PC-3 (cell line): ENCODE data around the gene OR6C65. TPM values are rescaled to one million over a fixed set of nuclear protein-coding genes. Genes with fewer than 3 reads are reported as not detected.
"Not testable (repeated sequence)": the region's sequence is repeated elsewhere in the genome, so short reads cannot be mapped to it uniquely, and the experiment has no call there.

Experiments used
- ATAC-seq: fragments of 200-7000 bp; cut with Tn5 transposase; 2 replicates; pipeline ENCODE4 v1.9.1; 2020; ENCODE audit warnings: mild to moderate bottlenecking, moderate library complexity
- BruUV-seq: library from RNA; stranded (reverse); fragments of 400-500 nt; replicated peaks from 2 replicates; lab custom pipeline; 2021; lab: Mats Ljungman, UMichigan
- CTCF ChIA-PET: fragments of 300-600 bp; sonication (Branson Sonifier 250); formaldehyde crosslinking; loops from one replicate; lab custom pipeline; 2022; ENCODE audit warnings: antibody characterized with exemption; lab: Charles Lee
- POLR2A ChIA-PET: fragments of 300-600 bp; sonication (Branson Sonifier 250); formaldehyde crosslinking; loops from one replicate; lab custom pipeline; 2022; ENCODE audit warnings: antibody characterized with exemption; ENCODE audit not compliant: unreplicated experiment; lab: Charles Lee
- DNase-seq: peaks from one replicate; pipeline ENCODE4 v3.0.0-alpha.2; 2015
- H2AFZ ChIP-seq: fragments of 300-600 bp; sonication (generic); 2 replicates; pipeline ENCODE4 v1.6.0; 2016; ENCODE audit warnings: antibody characterized with exemption, low read length
- H3F3A ChIP-seq: fragments of 300-600 bp; sonication (generic); one replicate; pipeline ENCODE4 v1.6.0; 2017; ENCODE audit warnings: antibody characterized with exemption, low read length, control low read depth, mild to moderate bottlenecking; ENCODE audit not compliant: unreplicated experiment
- H3K27ac ChIP-seq: fragments of 300-600 bp; sonication (generic); 2 replicates; pipeline ENCODE4 v1.5.1; 2016; ENCODE audit warnings: mild to moderate bottlenecking, low read length
- H3K27me3 ChIP-seq: fragments of 300-600 bp; sonication (generic); 2 replicates; pipeline ENCODE4 v1.6.1; 2016; ENCODE audit warnings: low read length, mixed read lengths
- H3K36me3 ChIP-seq: fragments of 300-600 bp; sonication (generic); 2 replicates; pipeline ENCODE4 v1.6.1; 2016; ENCODE audit warnings: low read depth, mixed run types, low read length, mixed read lengths
- H3K4me1 ChIP-seq: fragments of 300-600 bp; sonication (generic); 2 replicates; pipeline ENCODE4 v1.5.1; 2016; ENCODE audit warnings: low read length; ENCODE audit not compliant: insufficient read depth
- H3K4me2 ChIP-seq: fragments of 300-600 bp; sonication (generic); 2 replicates; pipeline ENCODE4 v1.6.0; 2016; ENCODE audit warnings: low read length
- H3K4me3 ChIP-seq: fragments of 300-600 bp; sonication (generic); 2 replicates; pipeline ENCODE4 v1.5.1; 2016; ENCODE audit warnings: mild to moderate bottlenecking, low read length, mixed read lengths
- H3K79me2 ChIP-seq: fragments of 300-600 bp; sonication (generic); 2 replicates; pipeline ENCODE4 v1.6.1; 2017; ENCODE audit warnings: low read length, mixed read lengths
- H3K9ac ChIP-seq: fragments of 300-600 bp; sonication (generic); 2 replicates; pipeline ENCODE4 v1.6.0; 2016; ENCODE audit warnings: mild to moderate bottlenecking, low read length
- H3K9me2 ChIP-seq: fragments of 300-600 bp; sonication (generic); replicated peaks from 2 replicates; pipeline ENCODE4 v1.6.1; 2016; ENCODE audit warnings: mixed run types, low read length, mixed read lengths
- H3K9me3 ChIP-seq: fragments of 300-600 bp; sonication (generic); 2 replicates; pipeline ENCODE4 v1.6.1; 2016; ENCODE audit warnings: low read length, mixed read lengths
- H4K20me1 ChIP-seq: fragments of 300-600 bp; sonication (generic); 2 replicates; pipeline ENCODE4 v1.6.1; 2016; ENCODE audit warnings: low read length, mixed read lengths
- CTCF ChIP-seq: fragments of 300-600 bp; sonication (generic); conservative IDR thresholded peaks from 2 replicates; pipeline ENCODE4 v1.5.1; 2017; ENCODE audit warnings: antibody characterized with exemption, low read depth, mild to moderate bottlenecking, low read length
- EZH2 ChIP-seq: fragments of 300-600 bp; sonication (generic); IDR thresholded peaks from one replicate; pipeline ENCODE4 v1.6.1; 2017; ENCODE audit warnings: antibody characterized with exemption, mild to moderate bottlenecking, low read length; ENCODE audit not compliant: unreplicated experiment
- EZH2phosphoT487 ChIP-seq: fragments of 300-600 bp; sonication (generic); IDR thresholded peaks from 2 replicates; pipeline ENCODE4 v1.6.1; 2018; ENCODE audit warnings: mild to moderate bottlenecking, antibody characterized with exemption, low read length, borderline replicate concordance
- intact Hi-C: fragments of 100-400 bp; cut with micrococcal nuclease; formaldehyde crosslinking; loops from 2 replicates; pipeline ENCODE4 v1.9.0; 2023
- total RNA-seq: library from RNA; depleted of rRNA; stranded (reverse); fragments of >200 nt; gene quantifications from 2 replicates; pipeline ENCODE4 v1.2.3, GENCODE V29; 2014

OR6C65 gene
- total RNA-seq, 1 experiment from 2014 or later: not detected

GRCh38 chr12:55428331-55429243 is 28.3 kb downstream of the OR6C65 start:
- TF ChIP-seq EZH2phosphoT487 (no peak), EZH2 (no peak), CTCF (no peak)
- no peaks in the 10 kb centered on the region for H3K27me3 ChIP-seq
- H3K79me2 ChIP-seq: no peaks in the 10 kb centered on the region
- H3F3A ChIP-seq: no peaks in the 10 kb centered on the region
- POLR2A ChIA-PET: no interaction called here
- BruUV-seq: no TSS peak
- no peaks in the 10 kb centered on the region for H3K36me3 ChIP-seq
- H3K9me2 ChIP-seq: no peaks in the 10 kb centered on the region
- CTCF ChIA-PET: no interaction called here
- no peaks in the 10 kb centered on the region for H4K20me1 ChIP-seq
- no peak for DNase-seq
- H3K27ac ChIP-seq: no peak overlapping the region
- no peak overlapping the region for H3K4me2 ChIP-seq
- H3K9me3 ChIP-seq: no peaks in the 10 kb centered on the region
- no peak overlapping the region for H3K9ac ChIP-seq
- no peak overlapping the region for H2AFZ ChIP-seq
- H3K4me1 ChIP-seq: no peaks in the 10 kb centered on the region
- H3K4me3 ChIP-seq: no peak overlapping the region
- ATAC-seq: no peak
- intact Hi-C loops: no loop called here

GRCh38 chr12:55441233-55441632 is 40.9 kb downstream of the OR6C65 start:
- POLR2A ChIA-PET, intact Hi-C loops, BruUV-seq, H3K4me2 ChIP-seq, CTCF ChIA-PET, H3K4me3 ChIP-seq, H4K20me1 ChIP-seq, H3K4me1 ChIP-seq, H3F3A ChIP-seq, H3K79me2 ChIP-seq, H3K9me2 ChIP-seq, H3K27ac ChIP-seq, H3K9me3 ChIP-seq, H2AFZ ChIP-seq, DNase-seq, ATAC-seq, H3K9ac ChIP-seq, H3K36me3 ChIP-seq: not testable (repeated sequence)
- H3K27me3 ChIP-seq: peaks cover 18% of the 10 kb centered on the region; the same call in 1 of the 2 replicates

- Histone ChIP-seq H3F3A (no peaks in the 10 kb centered on the region), H3K4me2 (no peak within 1 kb of the TSS), H3K36me3 (no peaks in the 10 kb centered on the region), H3K9me3 (no peaks in the 10 kb centered on the region), H3K27ac (no peak within 1 kb of the TSS), H2AFZ (no peak within 1 kb of the TSS), H4K20me1 (no peaks in the 10 kb centered on the region), H3K9me2 (no peaks in the 10 kb centered on the region), H3K4me3 (no peak within 1 kb of the TSS), H3K79me2 (no peaks in the 10 kb centered on the region), H3K4me1 (no peaks in the 10 kb centered on the region), H3K27me3 (peaks cover 26% of the 10 kb centered on the region; the same call in 1 of the 2 replicates), H3K9ac (no peak within 1 kb of the TSS)
- intact Hi-C loops: no loop called here
- BruUV-seq: no TSS peak
- no peak for DNase-seq
- ChIA-PET POLR2A (no interaction called here), CTCF (no interaction called here)
- TF ChIP-seq CTCF (no peak), EZH2phosphoT487 (no peak), EZH2 (no peak)
- no peak for ATAC-seq
Measured at GRCh38 chr12:55443776-55444175, 43.4 kb downstream of the OR6C65 start, which contains the start of gene OR6C2. Gene OR6C2, plus strand, starts transcription at chr12:55444076. Its CDS starts 8,138 bp downstream, at chr12:55452214.
